NCI-H2029 (cell line): Measurements from ENCODE around the gene NLGN3.

Experiments
- DNase-seq: peaks from one replicate; lab custom pipeline; 2025; lab: John Stamatoyannopoulos, UW

NLGN3 gene

DNA sequence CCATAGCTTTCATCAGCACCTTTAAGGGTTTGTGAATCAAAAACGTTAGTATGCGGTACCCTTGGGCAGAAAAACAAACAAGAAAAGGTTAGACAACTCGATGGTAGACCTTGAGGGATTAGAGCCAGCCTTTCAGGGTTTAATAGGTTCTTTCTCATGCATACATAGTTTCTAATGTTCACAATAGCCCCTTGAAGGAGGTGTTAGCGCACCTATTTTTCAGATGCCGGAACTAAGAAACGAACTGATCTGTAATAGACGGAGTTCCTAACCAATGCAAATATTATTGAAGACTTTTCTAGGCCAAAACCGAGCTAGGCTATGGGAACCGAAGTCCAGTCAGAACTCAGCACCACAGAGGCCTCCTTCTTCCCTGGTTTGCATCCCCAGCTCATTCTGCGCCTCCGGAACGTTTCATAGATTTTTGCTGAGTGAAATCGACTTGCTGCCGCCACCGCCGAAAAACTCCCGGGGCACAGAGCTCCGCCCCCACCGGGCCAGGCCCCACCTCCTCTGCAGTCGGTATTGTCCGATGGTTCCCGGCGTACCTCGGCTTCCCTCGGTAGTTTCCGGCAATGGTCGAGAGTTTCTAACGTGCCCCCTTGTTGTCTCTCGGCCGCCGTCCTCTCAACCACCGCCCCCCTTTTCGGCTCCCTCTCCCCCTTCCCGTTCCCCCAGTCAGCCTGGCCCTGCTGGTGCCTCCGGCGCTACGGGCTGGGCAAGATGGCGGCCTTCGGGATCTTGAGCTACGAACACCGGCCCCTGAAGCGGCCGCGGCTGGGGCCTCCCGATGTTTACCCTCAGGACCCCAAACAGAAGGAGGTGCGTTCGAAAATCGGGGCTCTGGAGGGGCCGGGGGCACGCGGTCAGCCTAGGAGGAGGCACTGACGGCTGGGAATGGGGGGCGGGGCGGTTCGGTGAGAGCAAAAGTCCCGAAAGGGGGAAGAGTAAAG, 26.3 kb upstream of the NLGN3 start, which contains the start of gene MED12:
Gene MED12, plus strand, starts transcription at position 565 of the 953 bp plus-strand sequence. Its CDS starts 159 bp downstream, at position 724.
- peak; percentile 18 for DNase-seq

DNA sequence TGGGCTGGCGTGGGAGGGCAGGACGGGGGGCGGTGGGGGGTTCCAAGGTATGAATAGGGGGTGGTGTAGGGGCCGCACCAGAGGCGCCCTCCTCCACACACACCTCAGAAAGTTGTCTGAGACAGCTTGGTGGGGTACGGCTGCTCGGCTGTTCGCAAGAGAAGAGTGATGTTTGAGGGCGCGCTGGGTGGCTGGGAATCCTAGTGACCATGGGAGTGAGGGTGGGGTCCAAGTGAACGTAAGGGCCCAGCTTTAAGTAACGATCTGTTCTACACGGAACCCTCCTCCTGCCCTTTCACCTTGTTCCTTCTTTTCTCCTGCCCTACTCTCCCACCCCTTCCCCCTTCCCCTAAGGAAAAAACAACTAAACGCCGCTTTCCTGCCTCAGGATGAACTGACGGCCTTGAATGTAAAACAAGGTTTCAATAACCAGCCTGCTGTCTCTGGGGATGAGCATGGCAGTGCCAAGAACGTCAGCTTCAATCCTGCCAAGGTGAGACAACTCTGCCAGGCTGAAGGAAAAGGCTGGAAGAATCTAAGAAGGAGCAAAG, 25.6 kb upstream of the NLGN3 start:
- no peak for DNase-seq

DNA sequence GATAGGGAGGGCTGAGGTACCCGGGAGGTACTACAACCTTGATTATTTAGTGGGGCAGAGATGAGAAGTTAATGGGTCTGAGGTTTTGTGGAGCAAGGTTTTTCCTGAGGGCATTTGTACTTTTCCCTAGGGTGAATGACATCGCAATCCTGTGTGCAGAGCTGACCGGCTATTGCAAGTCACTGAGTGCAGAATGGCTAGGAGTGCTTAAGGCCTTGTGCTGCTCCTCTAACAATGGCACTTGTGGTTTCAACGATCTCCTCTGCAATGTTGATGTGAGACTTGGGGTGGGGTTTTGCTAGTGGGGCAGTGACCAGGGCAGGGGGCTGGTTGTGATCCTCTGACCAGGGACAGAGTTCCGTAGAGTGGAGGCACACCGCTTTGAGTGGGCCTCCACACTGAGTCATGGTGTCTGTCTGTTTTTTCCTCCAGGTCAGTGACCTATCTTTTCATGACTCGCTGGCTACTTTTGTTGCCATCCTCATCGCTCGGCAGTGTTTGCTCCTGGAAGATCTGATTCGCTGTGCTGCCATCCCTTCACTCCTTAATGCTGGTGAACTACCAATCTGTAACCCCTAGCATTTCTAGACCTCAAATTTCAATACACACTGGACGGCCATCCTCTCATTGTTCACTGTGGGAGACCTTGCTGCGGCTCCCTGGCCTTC, 16.3 kb upstream of the NLGN3 start:
- DNase-seq: no peak

DNA sequence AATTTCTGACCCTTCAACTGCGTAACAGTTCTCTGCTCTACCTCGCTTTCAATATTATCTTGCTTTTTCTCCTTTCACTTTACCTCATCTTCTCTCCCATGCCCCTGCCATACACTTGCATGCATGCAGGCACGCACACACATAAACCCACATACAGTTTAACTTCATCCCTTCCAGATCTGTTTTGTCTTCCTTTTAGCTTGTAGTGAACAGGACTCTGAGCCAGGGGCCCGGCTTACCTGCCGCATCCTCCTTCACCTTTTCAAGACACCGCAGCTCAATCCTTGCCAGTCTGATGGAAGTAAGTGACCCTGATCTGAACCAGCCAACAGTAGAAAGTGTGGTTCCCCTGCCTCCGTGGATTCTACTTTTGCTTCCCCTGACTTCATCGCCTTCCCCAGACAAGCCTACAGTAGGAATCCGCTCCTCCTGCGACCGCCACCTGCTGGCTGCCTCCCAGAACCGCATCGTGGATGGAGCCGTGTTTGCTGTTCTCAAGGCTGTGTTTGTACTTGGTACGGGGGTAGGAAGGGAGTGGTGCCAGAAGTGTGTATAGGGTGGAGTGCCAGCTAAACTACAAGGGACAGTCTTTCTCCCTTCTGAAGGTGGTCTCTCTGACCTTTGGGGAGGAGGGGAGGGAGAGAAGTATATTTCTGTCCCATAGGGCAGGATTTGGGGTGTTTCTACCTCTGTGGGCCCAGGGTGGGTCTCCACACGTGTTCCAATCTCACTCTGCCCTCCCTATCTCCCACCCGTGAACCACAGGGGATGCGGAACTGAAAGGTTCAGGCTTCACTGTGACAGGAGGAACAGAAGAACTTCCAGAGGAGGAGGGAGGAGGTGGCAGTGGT, 15.5 kb upstream of the NLGN3 start:
- no peak for DNase-seq

DNA sequence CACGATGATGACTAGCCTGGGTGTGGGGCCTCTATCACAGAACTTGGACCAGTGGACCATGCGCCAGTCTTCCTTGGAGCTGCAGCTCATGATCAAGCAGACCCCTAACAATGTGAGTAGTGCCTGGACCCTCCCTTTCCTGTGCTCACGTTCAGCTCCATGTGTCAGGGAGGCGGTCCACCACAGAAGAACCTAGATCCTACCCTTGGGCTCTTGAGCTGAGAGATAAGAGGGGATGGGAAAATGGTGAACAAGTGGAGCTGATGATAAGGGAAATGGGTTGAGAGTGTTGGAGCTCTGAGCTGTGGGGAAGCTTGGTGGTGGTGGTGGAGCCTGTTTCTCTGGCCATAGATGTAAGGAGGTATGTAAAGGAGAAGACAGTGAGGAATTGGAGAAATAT, 13.1 kb upstream of the NLGN3 start:
- no peak for DNase-seq

DNA sequence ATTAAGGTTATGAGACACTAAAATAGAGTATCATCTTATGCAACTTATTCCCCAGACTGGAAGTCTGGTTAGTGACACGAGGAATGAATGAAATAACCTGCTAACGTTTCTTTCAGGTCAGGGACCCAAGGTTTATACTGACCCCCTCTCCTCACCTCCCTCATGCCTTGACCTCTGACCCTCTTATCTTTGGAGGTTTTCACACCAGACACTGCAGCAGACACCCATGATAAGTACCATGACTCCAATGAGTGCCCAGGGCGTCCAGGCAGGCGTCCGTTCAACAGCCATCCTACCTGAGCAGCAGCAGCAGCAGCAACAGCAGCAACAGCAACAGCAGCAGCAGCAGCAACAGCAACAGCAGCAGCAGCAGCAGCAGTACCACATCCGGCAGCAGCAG, 4.2 kb upstream of the NLGN3 start:
- no peak for DNase-seq

DNA sequence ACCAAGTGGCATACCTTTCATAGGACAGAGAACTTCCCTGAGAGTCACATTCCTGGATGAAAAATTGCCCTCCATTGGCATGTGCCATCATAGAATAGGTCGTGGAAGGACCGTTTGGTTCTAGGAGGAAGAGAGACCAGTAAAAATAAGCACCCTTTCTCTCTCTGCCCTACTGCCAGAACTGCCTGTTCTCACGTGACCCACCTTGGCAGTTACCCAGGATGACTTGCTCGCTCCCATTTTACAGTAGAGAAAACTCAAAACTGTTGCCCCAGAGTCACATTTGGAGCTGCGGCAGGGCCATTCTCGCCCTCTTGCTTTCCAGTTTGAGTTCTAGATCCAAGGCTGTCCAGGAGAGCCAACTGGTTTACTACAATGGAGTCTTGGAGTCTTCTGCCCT, 1.1 kb upstream of the NLGN3 start:
- peak; percentile 8 for DNase-seq

DNA sequence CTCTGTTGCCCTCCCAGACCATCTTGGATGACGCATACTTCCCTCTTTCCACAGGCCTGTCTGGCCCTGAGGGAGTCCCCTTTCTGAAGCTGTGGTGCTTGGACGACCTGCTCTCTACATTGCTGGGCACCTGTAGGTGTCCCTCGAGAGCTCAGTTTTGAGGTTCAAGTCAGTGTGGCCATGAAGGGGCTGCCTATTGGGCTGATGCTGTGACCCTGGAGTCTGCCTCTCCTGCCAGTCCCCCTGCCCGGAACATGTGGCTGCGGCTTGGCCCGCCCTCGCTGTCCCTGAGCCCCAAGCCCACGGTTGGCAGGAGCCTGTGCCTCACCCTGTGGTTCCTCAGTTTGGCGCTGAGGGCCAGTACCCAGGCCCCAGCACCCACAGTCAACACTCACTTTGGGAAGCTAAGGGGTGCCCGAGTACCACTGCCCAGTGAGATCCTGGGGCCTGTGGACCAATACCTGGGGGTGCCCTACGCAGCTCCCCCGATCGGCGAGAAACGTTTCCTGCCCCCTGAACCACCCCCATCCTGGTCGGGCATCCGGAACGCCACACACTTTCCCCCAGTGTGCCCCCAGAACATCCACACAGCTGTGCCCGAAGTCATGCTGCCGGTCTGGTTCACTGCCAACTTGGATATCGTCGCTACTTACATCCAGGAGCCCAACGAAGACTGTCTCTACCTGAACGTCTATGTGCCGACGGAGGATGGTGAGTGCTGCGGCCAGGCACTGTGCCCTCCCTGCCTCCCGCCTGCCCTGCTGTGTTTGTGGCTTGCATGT, 3.0 kb downstream of the NLGN3 start:
- DNase-seq: no peak

DNA sequence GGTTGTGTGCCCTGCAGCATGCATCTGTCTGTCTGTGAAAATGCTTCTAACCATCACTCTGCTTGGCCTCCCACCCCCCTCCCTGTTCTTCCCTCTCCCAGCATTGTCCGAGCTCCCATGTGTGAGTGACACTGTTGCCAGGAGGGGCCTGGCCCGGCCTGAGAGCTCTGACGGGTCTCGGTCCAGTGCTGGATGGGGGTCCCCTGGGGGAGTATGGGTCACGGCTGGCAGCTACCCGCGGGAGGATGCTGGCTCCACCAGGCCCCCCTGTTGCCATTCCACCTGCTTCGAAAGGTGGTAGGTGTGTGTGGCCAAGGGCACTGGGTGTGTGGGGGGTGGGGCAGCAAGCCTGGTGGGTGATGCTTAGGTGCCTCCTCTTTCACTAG, 3.6 kb downstream of the NLGN3 start:
- no peak for DNase-seq

DNA sequence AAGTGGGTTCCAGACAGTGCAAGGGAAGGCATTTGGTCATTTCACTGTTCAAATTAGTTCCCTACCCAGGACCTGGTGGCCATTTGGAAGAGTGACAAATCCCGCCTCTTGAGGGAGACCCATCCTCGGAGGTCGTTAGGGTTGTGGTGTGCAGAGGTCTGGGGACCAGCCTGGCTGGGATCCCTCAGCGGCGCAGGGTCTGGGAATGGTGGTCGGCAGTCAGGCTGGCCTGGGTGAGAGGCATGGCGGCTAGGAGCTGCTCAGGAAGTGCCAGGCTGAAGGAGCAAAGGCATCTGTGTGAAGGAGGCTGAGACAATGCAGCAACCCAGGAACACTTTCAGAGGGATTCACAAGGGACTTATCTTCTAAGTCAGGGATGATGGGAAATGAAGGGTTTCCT, 6.7 kb downstream of the NLGN3 start:
- no peak for DNase-seq

DNA sequence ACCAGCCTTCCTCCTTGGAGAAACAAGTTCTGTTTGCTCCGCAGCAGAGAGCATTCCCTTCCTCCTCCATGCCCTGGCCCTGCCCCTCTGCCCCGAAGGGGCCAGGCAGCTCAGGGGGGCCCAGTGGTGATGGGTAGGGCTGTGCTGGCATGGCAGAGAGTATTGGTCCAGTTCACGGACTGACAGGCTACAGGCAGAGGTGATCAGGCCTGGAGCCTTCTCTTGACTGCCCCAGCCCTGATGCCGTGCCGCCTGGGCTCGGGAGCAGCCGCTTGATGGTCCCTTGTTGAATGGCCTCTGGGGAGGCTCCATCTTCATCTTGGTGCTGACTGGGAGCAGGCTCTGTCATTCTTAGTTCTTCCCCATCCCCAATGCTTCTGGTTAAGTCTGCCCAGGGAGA, 9.6 kb downstream of the NLGN3 start:
- no peak for DNase-seq

DNA sequence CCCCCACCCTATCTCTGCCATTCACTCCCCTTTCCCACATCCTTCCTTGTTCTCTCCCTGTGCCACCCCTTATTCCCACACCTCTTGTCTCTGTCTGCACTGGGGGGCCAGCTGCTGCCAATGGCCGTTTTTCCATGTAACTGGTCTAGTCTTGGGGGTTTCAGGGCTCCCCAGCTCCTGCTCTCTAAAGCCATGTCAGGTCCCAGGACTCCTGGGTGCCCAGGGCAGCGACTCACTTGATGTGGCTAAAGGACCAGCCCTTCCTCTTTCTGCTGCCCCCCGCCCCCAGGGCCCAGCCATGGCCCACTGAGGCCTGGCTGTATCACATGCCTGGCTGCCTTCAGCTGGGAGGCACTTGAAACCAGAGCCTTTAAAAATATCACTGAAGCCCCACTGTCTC, 10.0 kb downstream of the NLGN3 start:
- DNase-seq: no peak

DNA sequence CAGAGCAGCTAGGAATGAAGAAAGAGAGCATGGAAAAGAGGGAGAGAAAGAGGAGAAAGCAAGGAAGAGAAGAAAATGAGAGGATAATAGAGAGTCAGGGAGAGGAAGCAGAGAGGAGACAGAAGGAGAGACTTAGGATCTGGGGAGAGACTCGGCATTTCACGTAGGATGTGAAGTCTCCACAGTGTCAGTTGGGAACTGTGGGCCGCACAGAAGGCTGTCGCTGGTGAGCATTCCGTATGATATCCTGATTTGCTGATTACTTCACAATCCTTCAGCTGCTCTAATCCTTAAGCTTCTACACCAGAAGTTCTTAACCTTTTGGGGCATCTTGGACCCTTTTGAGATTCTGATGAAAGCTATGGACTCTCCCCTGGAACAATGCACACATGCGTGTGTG, 14.0 kb downstream of the NLGN3 start:
- DNase-seq: no peak

DNA sequence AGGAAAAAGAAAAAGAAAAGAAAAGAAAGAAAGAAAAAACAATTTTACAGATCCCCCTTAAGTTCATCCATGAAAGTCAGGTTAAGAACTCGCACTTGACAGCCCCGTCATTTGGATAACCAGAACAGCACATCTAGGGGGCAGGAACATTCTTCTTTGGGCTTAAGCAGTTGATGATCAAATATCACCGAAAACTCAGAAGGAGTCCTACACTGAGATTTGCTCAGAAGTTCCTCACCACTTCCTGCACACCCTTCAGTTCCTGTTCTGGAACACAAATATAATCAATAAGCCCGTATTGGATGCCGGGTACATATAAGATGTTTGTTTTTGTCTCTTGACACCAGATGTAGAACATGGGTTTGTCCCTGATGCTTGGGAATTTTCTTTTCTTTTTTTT, 14.7 kb downstream of the NLGN3 start:
- no peak for DNase-seq

DNA sequence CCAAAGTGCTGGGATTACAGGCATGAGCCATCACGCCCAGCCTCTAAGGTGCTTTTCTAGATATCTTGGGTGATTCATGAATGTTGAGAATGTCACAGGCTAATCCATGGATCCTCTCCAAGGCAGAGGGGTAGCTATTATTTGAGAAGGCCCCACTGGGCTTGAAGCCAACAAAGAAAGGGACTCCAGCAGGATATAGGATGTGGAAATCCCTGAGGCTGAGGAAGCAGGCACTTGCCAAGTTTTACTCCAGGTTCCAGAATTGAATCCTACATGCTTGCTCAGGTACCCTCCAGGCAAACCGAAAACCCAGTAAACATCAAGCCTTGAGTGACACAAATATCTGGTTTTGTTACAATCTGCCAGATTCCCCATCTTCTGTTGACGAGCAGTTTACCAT, 15.8 kb downstream of the NLGN3 start:
- no peak for DNase-seq

DNA sequence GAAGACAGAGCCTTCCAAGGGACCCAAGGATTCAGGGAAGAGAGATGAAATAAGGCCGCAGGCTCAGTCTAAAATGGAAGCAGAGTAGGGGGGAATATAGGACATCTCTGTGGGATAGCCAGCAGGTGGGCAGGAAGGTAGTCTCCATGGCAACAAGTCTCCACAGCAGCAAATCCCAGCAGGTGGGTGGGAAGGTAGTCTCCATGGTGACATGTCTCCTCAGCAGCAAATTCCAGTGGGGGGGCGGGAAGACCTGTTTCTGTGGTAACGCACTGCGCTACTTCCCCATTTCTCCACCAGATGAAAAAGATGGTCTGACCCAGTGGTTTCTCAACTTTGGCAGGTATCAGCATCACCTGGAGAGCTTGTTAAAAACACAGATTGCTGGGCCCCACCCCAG, 18.3 kb downstream of the NLGN3 start:
- no peak for DNase-seq

DNA sequence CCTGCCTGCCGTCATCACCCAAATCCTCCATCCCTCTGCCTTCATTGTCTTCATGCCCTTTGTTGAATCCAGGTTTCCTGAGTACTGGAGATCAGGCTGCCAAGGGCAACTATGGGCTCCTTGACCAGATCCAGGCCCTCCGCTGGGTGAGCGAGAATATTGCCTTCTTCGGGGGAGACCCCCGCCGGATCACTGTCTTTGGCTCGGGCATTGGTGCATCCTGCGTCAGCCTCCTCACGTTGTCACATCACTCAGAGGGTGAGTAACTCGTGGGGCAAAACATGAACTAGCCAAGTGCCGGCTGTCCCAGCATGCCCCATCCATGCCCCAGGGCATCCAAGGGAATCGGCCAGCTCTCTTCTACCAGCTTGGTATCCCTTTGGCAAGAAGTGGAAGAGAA, 19.4 kb downstream of the NLGN3 start:
- no peak for DNase-seq

DNA sequence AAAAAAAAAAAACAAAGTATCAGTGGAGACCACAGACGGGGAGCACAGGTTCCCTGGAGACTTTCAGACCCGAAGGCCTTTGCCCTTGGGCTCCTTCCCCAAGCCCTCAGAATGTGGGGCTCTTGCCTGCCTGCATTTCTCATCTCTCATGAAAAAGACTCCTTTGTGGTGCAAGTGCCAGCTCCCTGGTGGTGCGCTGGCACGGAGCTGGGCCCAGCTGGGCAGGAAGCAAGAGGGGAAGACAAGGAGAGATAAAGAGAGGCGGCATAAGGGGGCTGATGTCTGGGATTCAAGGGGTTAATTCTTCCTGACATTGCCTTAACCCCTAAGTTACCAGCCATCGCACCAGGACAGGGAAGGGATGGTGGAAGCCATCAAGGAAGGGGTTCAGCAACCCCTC, 21.8 kb downstream of the NLGN3 start:
- DNase-seq: no peak

DNA sequence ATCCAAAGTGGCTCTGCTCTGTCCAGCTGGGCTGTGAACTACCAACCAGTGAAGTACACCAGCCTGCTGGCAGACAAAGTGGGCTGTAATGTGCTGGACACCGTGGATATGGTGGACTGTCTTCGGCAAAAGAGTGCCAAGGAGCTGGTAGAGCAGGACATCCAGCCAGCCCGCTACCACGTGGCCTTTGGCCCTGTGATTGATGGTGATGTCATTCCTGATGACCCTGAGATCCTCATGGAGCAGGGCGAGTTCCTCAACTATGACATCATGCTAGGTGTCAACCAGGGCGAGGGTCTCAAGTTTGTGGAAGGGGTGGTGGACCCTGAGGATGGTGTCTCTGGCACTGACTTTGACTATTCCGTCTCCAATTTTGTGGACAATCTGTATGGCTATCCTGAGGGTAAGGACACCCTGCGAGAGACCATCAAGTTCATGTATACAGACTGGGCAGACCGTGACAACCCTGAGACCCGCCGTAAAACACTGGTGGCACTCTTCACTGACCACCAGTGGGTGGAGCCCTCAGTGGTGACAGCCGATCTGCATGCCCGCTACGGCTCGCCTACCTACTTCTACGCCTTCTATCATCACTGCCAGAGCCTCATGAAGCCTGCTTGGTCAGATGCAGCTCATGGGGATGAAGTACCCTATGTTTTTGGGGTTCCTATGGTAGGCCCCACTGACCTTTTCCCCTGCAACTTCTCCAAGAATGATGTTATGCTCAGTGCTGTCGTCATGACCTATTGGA, 22.6 kb downstream of the NLGN3 start:
- DNase-seq: no peak

DNA sequence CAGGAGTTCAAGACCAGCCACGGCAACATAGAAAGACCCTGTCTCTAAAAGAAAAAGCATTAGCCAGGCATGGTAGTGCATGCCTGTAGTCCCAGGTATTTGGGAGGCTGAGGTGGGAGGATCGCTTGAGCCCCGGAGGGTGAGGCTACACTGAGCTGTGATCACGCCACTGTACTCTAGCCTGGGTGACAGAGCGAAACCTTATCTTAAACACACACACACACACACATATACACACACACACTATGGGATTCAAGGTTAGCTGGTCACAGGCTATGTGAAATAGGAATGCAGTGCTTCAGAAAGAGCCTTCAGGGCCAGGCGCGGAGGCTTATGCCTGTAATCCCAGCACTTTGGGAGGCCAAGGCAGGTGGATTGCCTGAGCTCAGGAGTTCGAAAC, 23.5 kb downstream of the NLGN3 start:
- DNase-seq: no peak

DNA sequence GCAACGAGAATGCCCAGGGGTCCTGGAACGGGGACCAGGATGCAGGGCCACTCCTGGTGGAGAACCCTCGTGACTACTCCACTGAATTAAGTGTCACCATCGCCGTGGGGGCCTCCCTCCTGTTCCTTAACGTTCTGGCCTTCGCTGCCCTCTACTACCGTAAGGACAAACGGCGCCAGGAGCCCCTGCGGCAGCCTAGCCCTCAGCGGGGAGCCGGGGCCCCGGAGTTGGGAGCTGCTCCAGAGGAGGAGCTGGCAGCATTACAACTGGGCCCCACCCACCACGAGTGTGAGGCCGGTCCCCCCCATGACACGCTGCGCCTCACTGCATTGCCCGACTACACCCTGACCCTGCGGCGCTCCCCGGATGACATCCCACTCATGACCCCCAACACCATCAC, 24.9 kb downstream of the NLGN3 start:
- no peak for DNase-seq
